ENCODE data around the gene CAND2.
"Not testable (repeated sequence)": the region's sequence is repeated elsewhere in the genome, so short reads cannot be mapped to it uniquely, and the experiment has no call there.

The CAND2 gene

DNA sequence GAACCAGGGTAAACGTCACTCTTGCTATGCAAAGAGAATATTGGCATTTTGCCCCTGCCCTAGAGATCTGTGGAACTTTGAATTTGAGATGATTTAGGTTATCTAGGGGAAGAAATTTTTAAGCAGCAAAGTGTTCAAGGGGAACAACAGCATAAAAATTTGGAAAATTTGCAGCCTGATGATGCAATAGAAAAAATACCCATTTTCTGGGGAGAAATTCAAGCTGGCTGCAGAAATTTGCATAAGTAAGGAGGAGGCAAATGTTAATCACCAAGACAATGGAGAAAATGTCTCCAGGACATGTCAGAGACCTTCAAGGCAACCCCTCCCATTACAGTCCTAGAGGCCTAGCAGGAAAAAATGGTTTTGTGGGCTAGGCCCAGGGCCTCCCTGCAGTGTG, 49.3 kb downstream of the CAND2 start:
- Histone ChIP-seq H3K4me3 (replicated peaks; ENCODE audit: insufficient read depth, low read length) (no peak overlapping the region), H3K27me3 (ENCODE audit: insufficient read depth, poor library complexity, severe bottlenecking) (no peaks in the 10 kb centered on the region), H3K27ac (replicated peaks) (no peak overlapping the region)
- DNase-seq (ENCODE audit: low read depth in 1 of 2, low spot score in 1 of 2), result no peak
- TF ChIP-seq SPI1 (IDR thresholded peaks at IDR 0.05; ENCODE audit: borderline replicate concordance, low read depth) (no peak), GABPA (IDR thresholded peaks at IDR 0.05; ENCODE audit: low read depth) (no peak)
- TF ChIP-seq, protein P1, sequence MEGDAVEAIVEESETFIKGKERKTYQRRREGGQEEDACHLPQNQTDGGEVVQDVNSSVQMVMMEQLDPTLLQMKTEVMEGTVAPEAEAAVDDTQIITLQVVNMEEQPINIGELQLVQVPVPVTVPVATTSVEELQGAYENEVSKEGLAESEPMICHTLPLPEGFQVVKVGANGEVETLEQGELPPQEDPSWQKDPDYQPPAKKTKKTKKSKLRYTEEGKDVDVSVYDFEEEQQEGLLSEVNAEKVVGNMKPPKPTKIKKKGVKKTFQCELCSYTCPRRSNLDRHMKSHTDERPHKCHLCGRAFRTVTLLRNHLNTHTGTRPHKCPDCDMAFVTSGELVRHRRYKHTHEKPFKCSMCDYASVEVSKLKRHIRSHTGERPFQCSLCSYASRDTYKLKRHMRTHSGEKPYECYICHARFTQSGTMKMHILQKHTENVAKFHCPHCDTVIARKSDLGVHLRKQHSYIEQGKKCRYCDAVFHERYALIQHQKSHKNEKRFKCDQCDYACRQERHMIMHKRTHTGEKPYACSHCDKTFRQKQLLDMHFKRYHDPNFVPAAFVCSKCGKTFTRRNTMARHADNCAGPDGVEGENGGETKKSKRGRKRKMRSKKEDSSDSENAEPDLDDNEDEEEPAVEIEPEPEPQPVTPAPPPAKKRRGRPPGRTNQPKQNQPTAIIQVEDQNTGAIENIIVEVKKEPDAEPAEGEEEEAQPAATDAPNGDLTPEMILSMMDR (IDR thresholded peaks at IDR 0.05; ENCODE audit: insufficient read depth, low read length), result no peak
- TF ChIP-seq, protein P2, sequence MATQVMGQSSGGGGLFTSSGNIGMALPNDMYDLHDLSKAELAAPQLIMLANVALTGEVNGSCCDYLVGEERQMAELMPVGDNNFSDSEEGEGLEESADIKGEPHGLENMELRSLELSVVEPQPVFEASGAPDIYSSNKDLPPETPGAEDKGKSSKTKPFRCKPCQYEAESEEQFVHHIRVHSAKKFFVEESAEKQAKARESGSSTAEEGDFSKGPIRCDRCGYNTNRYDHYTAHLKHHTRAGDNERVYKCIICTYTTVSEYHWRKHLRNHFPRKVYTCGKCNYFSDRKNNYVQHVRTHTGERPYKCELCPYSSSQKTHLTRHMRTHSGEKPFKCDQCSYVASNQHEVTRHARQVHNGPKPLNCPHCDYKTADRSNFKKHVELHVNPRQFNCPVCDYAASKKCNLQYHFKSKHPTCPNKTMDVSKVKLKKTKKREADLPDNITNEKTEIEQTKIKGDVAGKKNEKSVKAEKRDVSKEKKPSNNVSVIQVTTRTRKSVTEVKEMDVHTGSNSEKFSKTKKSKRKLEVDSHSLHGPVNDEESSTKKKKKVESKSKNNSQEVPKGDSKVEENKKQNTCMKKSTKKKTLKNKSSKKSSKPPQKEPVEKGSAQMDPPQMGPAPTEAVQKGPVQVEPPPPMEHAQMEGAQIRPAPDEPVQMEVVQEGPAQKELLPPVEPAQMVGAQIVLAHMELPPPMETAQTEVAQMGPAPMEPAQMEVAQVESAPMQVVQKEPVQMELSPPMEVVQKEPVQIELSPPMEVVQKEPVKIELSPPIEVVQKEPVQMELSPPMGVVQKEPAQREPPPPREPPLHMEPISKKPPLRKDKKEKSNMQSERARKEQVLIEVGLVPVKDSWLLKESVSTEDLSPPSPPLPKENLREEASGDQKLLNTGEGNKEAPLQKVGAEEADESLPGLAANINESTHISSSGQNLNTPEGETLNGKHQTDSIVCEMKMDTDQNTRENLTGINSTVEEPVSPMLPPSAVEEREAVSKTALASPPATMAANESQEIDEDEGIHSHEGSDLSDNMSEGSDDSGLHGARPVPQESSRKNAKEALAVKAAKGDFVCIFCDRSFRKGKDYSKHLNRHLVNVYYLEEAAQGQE (IDR thresholded peaks at IDR 0.05; ENCODE audit: insufficient replicate concordance, low read depth), result no peak

DNA sequence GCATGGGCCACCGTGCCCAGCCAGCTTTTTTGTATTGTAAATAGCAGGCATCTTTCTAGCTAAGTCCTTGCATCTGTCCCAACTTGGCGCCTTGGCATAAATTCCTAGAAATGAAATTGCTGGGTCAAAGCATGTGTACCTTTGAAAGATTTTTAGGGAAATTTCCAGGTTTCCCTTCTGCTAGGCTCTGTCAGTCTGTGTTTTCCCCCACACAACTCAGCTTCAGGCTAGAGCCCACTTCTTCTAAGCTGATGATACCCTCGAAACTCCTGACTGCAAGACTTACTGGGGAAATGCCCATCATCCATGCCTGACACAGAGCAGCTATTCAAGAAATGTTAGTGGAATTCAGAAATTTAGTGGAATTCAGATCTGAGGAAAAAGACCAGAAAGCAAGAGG, 55.7 kb downstream of the CAND2 start:
- peaks cover 8% of the 10 kb centered on the region for H3K27me3 ChIP-seq (ENCODE audit: insufficient read depth, poor library complexity, severe bottlenecking)
- no peak for DNase-seq (ENCODE audit: low read depth in 1 of 2, low spot score in 1 of 2)
- no peak overlapping the region for H3K27ac ChIP-seq (replicated peaks)
- TF ChIP-seq GABPA (IDR thresholded peaks at IDR 0.05; ENCODE audit: low read depth) (no peak), POLR2AphosphoS5 (IDR thresholded peaks at IDR 0.05; ENCODE audit: low read depth) (no peak), SPI1 (IDR thresholded peaks at IDR 0.05; ENCODE audit: borderline replicate concordance, low read depth) (no peak)
- TF ChIP-seq, protein P1 (IDR thresholded peaks at IDR 0.05; ENCODE audit: insufficient read depth, low read length), result no peak
- TF ChIP-seq, protein P2 (IDR thresholded peaks at IDR 0.05; ENCODE audit: insufficient replicate concordance, low read depth), result no peak
- no peak overlapping the region for H3K4me3 ChIP-seq (replicated peaks; ENCODE audit: insufficient read depth, low read length)

DNA sequence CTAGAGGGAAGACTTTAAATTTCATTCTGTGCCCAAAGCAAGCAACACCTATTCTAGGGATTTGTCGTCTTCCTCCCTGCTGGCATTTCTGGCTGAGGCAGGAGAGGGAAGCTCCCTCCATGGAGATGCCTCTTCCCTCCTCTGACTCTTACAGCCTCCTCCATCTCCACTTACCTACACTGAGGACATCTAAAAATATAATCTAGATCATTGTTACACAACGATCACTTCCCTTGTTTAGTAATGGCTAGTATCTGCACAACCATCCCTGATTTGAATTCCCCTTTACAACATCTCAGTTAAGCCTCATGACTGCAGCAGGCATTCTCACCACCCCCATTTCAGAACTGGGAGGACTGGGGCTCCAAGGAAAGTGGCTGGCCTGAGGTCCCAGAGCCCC, 57.4 kb downstream of the CAND2 start:
- H3K27me3 ChIP-seq (ENCODE audit: insufficient read depth, poor library complexity, severe bottlenecking), result peaks cover 11% of the 10 kb centered on the region
- not testable (repeated sequence) for DNase-seq (ENCODE audit: low read depth in 1 of 2, low spot score in 1 of 2); H3K27ac ChIP-seq (replicated peaks); H3K4me3 ChIP-seq (replicated peaks; ENCODE audit: insufficient read depth, low read length)

DNA sequence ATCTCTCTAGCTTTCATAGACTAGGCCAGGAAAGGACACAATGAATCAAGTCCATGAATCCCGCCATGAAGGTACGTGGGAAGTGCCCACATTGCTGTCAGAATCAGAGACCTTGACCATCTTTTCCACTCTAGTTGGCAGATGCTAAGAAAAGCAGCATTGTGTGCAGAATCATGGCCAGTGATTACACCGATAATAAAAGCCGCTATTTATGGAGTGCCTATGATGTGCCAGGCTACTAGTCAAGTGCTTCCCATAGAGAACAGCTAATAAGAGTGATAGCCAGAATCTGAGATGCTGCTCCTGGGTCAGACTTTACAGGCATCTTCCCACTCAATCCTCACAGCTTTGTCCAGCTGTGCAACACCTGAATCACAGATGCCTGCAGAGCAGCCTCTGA, 58.1 kb downstream of the CAND2 start:
- H3K27me3 ChIP-seq (ENCODE audit: insufficient read depth, poor library complexity, severe bottlenecking), result peaks cover 11% of the 10 kb centered on the region
- H3K4me3 ChIP-seq (replicated peaks; ENCODE audit: insufficient read depth, low read length), result no peak overlapping the region
- no peak overlapping the region for H3K27ac ChIP-seq (replicated peaks)
- no peak for DNase-seq (ENCODE audit: low read depth in 1 of 2, low spot score in 1 of 2)
- TF ChIP-seq SPI1 (IDR thresholded peaks at IDR 0.05; ENCODE audit: borderline replicate concordance, low read depth) (no peak), GABPA (IDR thresholded peaks at IDR 0.05; ENCODE audit: low read depth) (no peak), POLR2AphosphoS5 (IDR thresholded peaks at IDR 0.05; ENCODE audit: low read depth) (no peak)
- TF ChIP-seq, protein P1 (IDR thresholded peaks at IDR 0.05; ENCODE audit: insufficient read depth, low read length), result no peak
- TF ChIP-seq, protein P2 (IDR thresholded peaks at IDR 0.05; ENCODE audit: insufficient replicate concordance, low read depth), result no peak

Data from HL-60 (cell line).